Tibial nerve (tissue), 4 donors: Measurements from ENCODE around the gene SNX1.

Experiments used
- CTCF ChIP-seq, 5 experiments: fragments of 200-600 bp in 3 of 5; fragments of 450-650 bp in 2 of 5; sonication (generic) in 3 of 5; IDR thresholded peaks; one replicate each; pipeline ENCODE4 v1.5.1; 2016 to 2019; ENCODE audit warnings: antibody characterized with exemption in 5 of 5, mild to moderate bottlenecking in 3 of 5, moderate library complexity in 2 of 5
- EP300 ChIP-seq, 2 donors: sonication (generic); formaldehyde crosslinking; IDR thresholded peaks; one replicate each; pipeline ENCODE4 v1.6.1; 2017; ENCODE audit warnings: antibody characterized with exemption in 2 of 2, mild to moderate bottlenecking in 1 of 2
- POLR2A ChIP-seq, 2 donors: fragments of 450-650 bp; IDR thresholded peaks; one replicate each; pipeline ENCODE4 v1.6.1; 2017; ENCODE audit warnings: antibody characterized with exemption in 2 of 2, mild to moderate bottlenecking in 2 of 2, moderate library complexity in 2 of 2

- TF ChIP-seq CTCF (IDR thresholded peaks at IDR 0.05) (no peak), POLR2A (IDR thresholded peaks at IDR 0.05) (no peak), EP300 (IDR thresholded peaks at IDR 0.05) (no peak)
Observed at GRCh38 chr15:64071931-64072765, 23.6 kb upstream of the SNX1 start.
